HL-60 (cell line): Measurements from ENCODE around the gene RDH16.

Source experiments
- CTCF ChIP-seq: IDR thresholded peaks from one replicate; pipeline ENCODE4 v1.5.1; 2011; ENCODE audit warnings: low read length, control low read depth, inconsistent platforms; ENCODE audit not compliant: insufficient read depth
- GABPA ChIP-seq: IDR thresholded peaks from 2 replicates; pipeline ENCODE4 v1.6.1; 2012; ENCODE audit warnings: low read depth
- POLR2AphosphoS5 ChIP-seq: IDR thresholded peaks from 2 replicates; pipeline ENCODE4 v1.6.1; 2012; ENCODE audit warnings: low read depth
- REST ChIP-seq: IDR thresholded peaks from 2 replicates; pipeline ENCODE4 v1.6.1; 2012; ENCODE audit warnings: low read depth; ENCODE audit not compliant: insufficient replicate concordance
- SPI1 ChIP-seq: IDR thresholded peaks from 2 replicates; pipeline ENCODE4 v1.6.1; 2012; ENCODE audit warnings: low read depth, mild to moderate bottlenecking, borderline replicate concordance

GRCh38 chr12:56998316-56998715 lies 40.9 kb upstream of the RDH16 start:
- TF ChIP-seq CTCF: no peak
- TF ChIP-seq POLR2AphosphoS5: no peak
- TF ChIP-seq REST: no peak
- no peak for TF ChIP-seq GABPA
- TF ChIP-seq SPI1: no peak
